GM06990 (cell line): ENCODE results near the gene RNF115.
"Not testable (repeated sequence)": the region's sequence is repeated elsewhere in the genome, so short reads cannot be mapped to it uniquely, and the experiment has no call there.

ENCODE experiments used
- DNase-seq: peaks from one replicate; pipeline ENCODE4 v3.0.0-alpha.2; 2011; ENCODE audit not compliant: insufficient read length; ENCODE audit errors: extremely low read depth
- H3K27me3 ChIP-seq: replicated peaks from 2 replicates; pipeline ENCODE4 v1.6.0; 2011; ENCODE audit warnings: low read length; ENCODE audit not compliant: control insufficient read depth, insufficient read depth
- H3K36me3 ChIP-seq: 2 replicates; pipeline ENCODE4 v1.5.1; 2011; ENCODE audit warnings: low read length; ENCODE audit not compliant: control insufficient read depth, insufficient read depth
- H3K4me3 ChIP-seq: replicated peaks from 2 replicates; pipeline ENCODE4 v1.5.1; 2011; ENCODE audit warnings: low read depth, mild to moderate bottlenecking, control low read depth, low read length
- CTCF ChIP-seq: IDR thresholded peaks from 2 replicates; pipeline ENCODE4 v1.5.1; 2011; ENCODE audit warnings: low read length, control low read depth, mild to moderate bottlenecking, inconsistent platforms; ENCODE audit not compliant: insufficient read depth, poor library complexity, severe bottlenecking

RNF115 gene

GRCh38 chr1:145847827-145848226 lies 23.9 kb upstream of the RNF115 start:
- DNase-seq = no peak
- H3K27me3 ChIP-seq = no peaks in the 10 kb centered on the region
- no peak for TF ChIP-seq CTCF
- H3K36me3 ChIP-seq = peaks cover 11% of the 10 kb centered on the region
- H3K4me3 ChIP-seq = no peak overlapping the region

GRCh38 chr1:145846201-145846612 lies 22.3 kb upstream of the RNF115 start:
- DNase-seq = peak; percentile 55
- Histone ChIP-seq H3K4me3 (peak overlapping the region; percentile 68), H3K27me3 (no peaks in the 10 kb centered on the region), H3K36me3 (peaks cover 15% of the 10 kb centered on the region)
- peak; percentile 79 for TF ChIP-seq CTCF

GRCh38 chr1:145845514-145846161 lies 21.7 kb upstream of the RNF115 start, which contains the start of gene NUDT17:
NUDT17 (plus strand) TSS chr1:145845630; CDS start chr1:145845641, 11 bp downstream.
- Histone ChIP-seq H3K4me3 (peak within 1 kb of the TSS; percentile 68), H3K27me3 (no peaks in the 10 kb centered on the region), H3K36me3 (peaks cover 17% of the 10 kb centered on the region)
- peak; percentile 85 for DNase-seq
- TF ChIP-seq CTCF = peak; percentile 99

GRCh38 chr1:145845144-145845513 lies 21.2 kb upstream of the RNF115 start:
- DNase-seq = no peak
- no peaks in the 10 kb centered on the region for H3K27me3 ChIP-seq
- H3K4me3 ChIP-seq = peak overlapping the region; percentile 68
- peaks cover 13% of the 10 kb centered on the region for H3K36me3 ChIP-seq
- TF ChIP-seq CTCF = no peak

GRCh38 chr1:145843031-145843430 lies 19.1 kb upstream of the RNF115 start:
- Histone ChIP-seq H3K27me3 (no peaks in the 10 kb centered on the region), H3K36me3 (peaks cover 8% of the 10 kb centered on the region), H3K4me3 (no peak overlapping the region)
- TF ChIP-seq CTCF = no peak
- DNase-seq = no peak

GRCh38 chr1:145837656-145838055 lies 13.8 kb upstream of the RNF115 start:
- no peak for TF ChIP-seq CTCF
- DNase-seq = no peak
- no peaks in the 10 kb centered on the region for H3K27me3 ChIP-seq
- H3K4me3 ChIP-seq = no peak overlapping the region
- peaks cover 20% of the 10 kb centered on the region for H3K36me3 ChIP-seq

- not testable (repeated sequence) for H3K27me3 ChIP-seq, H3K4me3 ChIP-seq, DNase-seq
- H3K36me3 ChIP-seq = peaks cover 26% of the 10 kb centered on the region
Measured at GRCh38 chr1:145830810-145831209, 6.9 kb upstream of the RNF115 start.
